GM19099 (cell line): Measurements from ENCODE around the gene RPS19.
A peak's percentile ranks its signal among the peaks of the same experiment; 100 is the strongest.

ENCODE experiments used
- POLR2A ChIP-seq: IDR thresholded peaks from 3 replicates; pipeline ENCODE4 v1.6.1; 2011; ENCODE audit warnings: low read depth; ENCODE audit not compliant: insufficient read length; ENCODE audit errors: extremely low read depth

Gene RPS19

DNA sequence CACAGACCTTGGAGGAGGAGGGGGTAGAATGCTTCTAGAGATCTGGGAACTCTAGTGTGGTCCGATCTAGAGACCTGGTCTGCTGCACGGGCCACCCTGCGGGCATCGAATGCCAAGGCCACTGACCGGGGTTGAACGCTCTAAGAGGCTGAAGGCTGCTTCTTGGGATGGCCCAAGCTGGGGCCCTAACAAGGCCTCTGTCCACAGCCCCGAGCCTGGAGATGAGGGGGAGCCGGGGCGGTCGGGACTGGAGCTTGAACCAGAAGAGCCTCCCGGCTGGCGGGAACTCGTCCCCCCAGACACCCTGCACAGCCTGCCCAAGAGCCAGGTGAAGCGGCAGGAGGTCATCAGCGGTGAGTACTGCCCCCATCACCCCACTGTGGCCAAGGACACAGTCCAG is 38.2 kb downstream of the RPS19 start:
- no peak for TF ChIP-seq POLR2A

- TF ChIP-seq POLR2A = no peak
Measured at GRCh38 chr19:41901707-41902360, 41.8 kb downstream of the RPS19 start.

- no peak for TF ChIP-seq POLR2A
Measured at GRCh38 chr19:41902594-41902993, 42.5 kb downstream of the RPS19 start.

DNA sequence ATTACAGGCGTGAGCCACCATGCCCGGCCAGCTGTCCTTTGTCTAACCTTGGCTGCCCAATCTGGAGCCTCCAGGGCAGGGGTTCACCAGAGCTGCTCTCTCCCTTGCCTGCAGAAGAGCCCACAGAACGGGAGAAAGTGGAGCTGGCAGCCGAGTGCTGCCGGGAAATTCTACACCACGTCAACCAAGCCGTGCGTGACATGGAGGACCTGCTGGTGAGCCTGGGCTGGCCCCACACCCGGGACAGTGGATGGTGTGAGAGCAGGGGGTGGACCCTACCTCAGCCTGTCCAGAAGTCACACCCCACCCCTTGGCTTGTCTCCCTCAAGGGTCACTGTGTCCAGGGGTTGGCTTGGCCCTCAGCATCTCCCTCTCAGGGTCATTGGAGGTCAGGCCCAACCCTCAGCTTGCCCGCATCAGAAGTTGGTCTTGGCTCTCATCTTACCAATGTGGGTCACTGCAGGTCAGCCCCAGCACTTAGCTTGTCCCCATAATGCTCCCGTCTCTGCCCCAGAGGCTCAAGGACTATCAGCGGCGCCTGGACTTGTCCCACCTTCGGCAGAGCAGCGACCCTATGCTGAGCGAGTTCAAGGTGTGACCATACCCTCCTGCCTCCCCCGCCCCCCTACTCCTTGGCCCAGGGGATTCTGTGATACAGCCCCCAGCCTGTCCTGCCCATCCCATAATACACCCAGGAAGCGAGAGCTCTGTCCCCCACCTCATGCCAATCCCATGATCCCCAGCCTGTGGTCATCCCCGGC is 43.3 kb downstream of the RPS19 start:
- no peak for TF ChIP-seq POLR2A

- TF ChIP-seq POLR2A = no peak
Measured at GRCh38 chr19:41904118-41904870, 44.2 kb downstream of the RPS19 start.

DNA sequence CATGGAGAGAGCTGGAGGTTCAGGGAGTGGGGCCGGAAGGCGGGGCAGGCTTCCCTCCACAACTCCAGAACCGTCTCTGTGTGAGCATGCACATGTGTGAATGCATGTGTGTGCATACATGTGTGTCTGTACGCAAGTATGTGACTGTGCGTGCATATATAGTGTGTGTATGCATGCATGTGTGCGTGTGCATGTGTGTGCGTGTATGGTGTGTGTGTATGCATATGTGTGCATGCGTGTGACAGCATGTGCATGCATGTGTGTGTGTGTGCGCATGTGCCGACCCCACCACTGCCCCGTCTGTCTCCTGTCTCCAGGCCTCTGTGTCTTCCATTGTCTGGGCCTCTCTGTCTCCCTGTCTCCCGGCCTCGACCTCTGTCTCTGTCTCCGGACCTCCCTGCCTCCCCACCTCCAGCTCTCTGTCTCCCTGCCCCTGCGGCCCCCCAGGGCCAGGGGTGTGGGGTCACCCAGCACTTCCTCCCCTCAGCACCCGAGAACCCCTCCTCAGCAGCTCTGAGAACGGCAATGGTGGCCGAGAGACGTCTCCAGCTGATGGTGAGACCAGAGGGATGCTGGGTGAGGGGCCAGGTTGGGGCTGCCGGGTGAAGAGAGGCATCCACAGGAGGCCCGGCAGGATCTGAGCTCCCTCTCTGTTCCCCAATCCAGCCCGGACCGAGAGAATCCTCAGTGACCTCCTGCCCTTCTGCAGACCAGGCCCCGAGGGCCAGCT is 45.4 kb downstream of the RPS19 start:
- no peak for TF ChIP-seq POLR2A

- no peak for TF ChIP-seq POLR2A
Measured at GRCh38 chr19:41906271-41906670, 46.2 kb downstream of the RPS19 start.

DNA sequence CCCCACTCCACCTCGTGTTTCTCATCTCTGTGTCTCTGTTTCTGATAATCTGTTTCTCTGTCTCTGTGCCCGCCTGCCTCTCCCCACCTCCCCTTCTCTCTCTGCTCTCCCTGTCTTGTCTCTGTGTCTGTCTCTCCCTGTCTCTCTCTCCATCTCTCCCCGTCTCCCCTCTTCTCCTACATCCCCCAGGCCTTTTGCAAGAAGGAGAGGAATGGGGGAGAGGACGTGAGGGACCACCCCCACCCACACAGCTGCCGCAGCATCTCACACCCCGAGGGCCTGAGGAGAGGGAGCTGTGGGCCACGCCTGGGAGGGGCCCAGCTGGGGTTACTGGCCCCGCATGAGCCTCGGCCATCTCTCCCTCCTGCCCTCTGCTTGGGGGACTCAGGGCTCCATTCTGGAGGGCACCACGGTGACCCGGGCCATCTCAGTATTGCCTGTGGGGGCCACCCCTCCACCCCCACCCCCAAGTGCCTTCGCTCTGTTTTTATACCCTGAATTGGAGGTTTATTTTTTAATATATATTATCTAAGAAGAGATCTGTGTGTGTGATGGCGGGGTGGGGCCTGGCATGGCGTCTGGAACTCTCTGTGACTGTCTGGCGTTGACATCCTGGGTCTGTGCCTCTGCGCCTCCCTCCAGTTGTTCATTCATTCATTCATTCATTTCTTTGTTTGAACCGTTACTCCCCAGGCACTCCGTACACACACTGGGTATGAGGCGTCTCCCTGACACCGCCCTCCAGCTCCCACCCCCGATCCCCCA is 47.0 kb downstream of the RPS19 start:
- no peak for TF ChIP-seq POLR2A

- no peak for TF ChIP-seq POLR2A
Measured at GRCh38 chr19:41907994-41908615, 48.0 kb downstream of the RPS19 start.

DNA sequence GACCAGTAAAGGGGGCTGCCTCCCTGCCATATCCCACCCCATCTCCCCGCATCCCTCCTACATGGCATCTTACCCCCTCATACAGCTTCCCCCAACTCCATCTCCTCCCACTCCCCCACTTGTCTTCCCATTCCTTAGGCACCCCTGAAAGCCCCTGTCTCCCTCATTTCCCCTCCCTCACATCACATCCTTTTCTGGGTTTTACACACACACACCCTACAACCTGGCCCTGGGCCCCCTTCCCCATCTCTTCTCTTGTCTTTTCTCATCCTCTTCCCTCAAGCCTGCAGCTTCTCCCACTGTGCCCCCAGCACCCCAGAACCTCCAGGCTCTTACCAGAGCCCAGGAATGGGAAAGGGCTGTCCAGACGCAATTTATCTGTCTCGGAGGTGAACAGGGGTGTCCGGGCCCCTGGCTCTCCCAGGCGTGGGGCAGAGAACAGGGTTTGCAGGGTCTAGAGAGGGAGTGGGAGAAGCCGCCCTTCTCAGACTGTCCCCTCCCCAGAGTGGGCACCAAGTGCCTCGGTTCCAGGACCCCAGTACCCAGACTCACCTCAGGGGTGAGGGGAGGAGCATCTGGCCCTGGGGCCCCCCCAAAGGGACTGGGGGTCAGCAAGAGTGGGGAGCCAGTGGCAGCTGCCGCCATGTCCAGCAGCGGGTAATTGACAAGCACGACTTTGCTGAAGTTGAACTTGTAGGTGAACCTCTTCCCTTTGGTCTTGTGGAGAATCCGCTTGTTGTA is 48.8 kb downstream of the RPS19 start:
- peak; percentile 10 for TF ChIP-seq POLR2A

DNA sequence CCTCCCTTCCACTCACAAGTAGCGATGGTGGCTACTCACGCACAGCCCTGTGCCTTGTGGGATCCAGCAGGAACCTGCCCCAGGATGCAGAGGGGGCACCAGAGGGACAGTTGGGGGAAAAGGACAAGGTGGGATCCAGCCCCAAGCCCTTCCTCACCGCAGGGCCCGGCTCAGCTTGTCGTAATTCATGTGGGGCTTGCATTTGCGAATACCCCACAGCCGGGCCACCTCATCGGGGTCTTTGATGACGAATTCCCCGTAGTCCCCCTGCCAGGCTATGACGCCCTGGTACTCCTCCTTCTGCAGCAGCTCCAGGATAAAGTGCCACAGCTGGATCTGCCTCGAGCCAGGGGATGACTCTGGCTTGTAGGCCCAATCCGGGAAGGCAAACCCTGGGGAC is 49.7 kb downstream of the RPS19 start:
- no peak for TF ChIP-seq POLR2A

DNA sequence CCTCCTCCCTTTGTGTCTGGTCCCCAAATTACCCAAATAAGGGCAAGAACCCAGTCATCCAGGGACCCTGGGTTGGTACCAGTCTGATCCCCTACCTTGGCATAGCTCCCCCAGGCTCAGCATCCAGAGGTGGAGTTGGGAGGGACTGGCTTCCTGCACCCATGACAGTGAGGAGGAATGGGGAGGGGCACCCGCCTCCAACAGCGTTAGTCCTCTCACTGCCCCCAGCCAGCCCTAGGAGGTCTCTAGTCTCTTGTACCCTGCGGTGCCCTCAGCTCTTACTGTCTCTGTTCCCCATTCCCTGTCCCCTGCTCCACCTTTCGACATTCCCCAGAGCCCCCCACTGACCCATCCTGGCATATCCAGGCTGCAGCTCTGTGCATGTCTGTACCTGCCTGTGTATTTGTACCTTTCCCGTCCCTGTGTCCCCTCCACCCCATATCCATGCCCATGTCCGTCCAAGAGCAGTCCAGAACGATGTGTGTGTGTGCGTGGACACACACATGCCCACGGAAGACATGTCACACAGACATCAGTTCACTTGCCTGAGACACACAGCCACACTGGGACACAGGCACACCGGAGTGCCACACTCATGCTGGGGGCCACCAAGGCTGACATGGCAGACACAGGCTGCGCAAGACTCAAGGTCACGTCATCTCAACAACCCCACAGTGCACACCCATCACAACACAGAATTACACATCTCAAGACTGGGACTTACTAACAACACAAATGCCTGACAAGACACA is 50.4 kb downstream of the RPS19 start:
- TF ChIP-seq POLR2A = no peak
